ENCODE measurements around the gene CYP27C1.

Gene CYP27C1

DNA sequence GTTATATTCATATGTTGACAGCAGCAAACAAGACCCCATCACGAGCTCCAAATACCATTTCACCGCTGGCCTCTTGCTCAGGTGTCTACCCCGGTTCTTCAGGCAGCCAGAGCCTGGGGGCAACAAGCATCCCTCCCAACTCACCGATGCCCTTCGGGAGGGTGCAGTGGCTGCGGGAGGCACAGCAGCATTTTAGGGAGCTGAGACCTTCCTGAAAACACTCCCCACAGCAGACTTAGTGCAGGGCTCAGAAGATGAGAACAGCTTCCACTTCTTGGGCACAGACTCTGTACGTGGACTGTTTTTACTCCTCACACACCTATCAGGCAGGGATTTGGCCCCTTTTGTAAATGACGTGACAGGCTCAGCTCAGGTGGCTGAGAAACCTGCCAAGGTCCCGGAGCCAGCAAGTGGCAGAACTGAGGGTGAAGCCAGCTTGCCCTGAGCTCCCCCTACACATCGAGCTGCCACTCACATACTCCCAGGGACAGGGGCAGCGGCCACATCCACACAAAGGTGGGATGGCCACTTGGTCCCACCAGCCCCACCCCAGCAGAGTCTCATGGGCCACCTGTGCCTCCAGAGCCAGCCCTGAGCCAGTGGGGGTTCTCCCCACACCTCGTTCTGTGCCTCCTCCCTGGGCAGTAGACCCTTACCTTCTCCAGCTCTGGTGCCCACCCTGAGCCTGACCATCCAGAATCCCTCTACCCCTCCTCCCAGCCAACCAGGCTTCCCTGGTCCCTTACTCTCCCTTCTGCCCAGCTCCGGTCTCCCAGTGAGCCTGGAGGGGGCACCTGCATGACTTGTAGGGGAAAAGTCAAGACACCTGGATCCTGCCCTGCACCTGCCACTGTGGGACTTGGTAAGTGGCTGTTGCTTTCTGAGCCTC lies 28.5 kb downstream of the CYP27C1 start:
- no peak for DNase-seq

DNA sequence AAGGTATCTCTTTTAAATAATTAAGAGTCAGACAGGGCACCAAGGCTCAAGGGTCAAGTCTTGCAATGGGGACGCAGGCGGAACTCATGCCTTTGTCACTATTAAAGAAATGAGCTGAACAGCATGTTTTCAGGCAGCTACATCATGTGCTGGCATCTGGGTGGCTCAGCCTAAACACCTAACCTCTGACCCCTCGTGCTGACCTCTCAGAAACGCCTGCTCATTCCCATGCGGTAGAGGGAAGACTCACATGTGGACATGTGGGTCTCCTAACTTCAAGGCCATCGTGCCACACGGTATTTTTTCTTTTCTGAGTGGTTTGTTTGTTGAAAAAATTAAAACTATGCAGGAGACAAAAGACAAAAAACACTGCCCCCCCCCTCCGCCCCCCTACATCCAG lies 31.3 kb downstream of the CYP27C1 start:
- DNase-seq, result no peak

DNA sequence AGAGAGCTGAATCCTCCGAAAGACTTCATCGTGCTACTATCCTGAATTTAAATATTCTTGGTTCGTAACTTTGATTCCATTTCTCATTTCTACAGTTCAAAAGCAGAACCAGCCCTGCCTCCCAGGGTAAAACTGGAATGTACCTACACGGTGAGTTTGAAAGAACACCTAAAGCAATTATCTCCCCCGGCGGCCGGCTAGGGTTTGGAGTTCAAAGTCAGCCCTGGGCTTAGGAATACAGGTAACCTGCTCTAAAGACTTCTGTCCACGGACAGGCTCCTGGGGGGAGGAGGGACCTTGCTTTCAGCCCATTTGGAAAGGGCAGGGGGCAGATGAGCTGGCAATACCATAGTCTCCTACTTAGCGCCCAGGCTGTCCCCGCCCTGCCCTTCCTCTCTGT lies 32.3 kb downstream of the CYP27C1 start:
- DNase-seq, result no peak

DNA sequence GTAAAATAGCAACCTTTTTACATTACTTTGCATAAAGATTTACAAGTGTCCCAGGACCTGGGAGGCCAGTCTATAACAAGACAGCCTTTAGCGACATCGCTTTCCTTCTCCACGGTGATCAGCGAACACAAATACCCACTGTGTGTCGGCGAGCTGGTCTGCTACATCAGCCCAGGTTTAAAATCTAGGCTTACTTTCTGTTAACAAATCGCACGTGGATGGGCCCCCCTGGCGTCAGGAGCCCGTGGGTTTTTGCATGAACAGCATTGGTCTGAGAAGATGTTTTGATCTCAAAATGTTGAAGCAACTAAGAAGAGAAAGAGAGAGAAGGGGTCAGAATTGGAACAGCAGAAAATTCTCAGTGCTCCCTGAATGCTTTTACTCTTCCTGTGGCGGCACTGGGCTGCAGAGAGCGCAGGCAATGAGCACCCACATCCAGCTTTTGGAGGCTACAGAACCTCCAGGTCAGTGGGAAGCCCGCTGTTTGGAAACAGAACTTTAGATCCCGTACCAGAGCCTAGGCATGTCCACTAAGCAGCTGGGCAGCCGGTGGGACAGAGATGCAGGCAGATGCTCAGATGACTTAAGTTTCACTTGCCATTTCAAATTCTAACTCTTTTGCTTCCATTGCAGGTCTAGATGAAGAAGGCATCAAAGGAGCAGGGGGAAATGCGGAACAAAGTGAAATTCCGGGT lies 32.9 kb downstream of the CYP27C1 start:
- no peak for DNase-seq

DNA sequence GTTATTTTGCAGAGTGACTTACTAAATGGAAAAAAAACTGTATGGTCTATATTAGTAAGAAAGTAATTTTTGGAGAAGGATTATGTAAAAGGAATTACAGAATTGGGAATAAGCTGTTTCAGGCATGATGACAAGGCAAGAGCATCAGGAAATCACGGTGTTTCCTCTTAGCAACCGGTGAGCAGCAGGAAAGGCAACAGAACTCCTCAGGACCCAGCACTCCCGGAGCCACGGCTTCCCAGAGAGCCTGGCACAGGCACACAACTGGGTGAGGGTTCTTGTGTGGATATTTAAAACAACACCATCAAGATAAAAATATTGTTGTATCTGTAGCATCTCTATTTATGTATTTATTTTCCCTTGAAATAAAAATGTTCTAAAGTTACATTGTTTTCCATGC lies 34.4 kb downstream of the CYP27C1 start:
- no peak for DNase-seq

DNA sequence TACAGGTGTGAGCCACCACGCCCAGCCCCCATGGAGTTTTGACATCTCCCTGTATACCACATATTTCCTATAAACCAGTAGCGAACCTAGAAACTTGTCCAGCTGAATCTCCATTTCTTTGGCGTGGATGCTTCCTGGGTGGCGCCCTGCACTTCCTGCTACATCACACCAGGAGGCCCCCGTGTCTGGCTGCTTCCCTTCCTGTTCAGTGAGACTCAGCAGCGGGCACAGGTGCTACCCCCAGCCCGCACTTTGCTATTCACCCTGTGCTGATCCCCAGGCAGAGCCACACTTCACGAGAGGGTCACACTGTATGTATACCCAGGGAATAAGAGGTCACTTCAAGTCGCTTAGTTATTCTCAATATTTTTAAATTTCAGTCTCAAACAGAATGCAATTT lies 35.0 kb downstream of the CYP27C1 start:
- no peak for DNase-seq

DNA sequence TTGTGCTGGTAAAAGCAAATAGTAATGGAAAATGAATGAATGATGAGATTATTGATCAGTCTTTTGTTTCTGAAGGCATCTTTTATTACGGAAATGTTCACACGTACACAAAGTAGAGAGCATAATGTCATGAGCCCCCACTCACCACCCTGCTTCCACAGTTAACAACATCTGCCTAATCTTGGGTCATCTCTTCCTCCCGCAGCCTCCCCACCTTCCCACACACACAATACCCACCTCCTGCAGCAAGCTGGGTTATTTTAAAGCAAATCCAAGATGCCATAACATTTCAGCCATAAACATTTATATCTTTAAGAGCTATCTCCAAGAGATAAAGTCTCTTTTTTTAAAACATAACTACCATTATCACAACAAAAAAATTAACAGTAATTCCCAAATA lies 36.3 kb downstream of the CYP27C1 start:
- no peak for DNase-seq

DNA sequence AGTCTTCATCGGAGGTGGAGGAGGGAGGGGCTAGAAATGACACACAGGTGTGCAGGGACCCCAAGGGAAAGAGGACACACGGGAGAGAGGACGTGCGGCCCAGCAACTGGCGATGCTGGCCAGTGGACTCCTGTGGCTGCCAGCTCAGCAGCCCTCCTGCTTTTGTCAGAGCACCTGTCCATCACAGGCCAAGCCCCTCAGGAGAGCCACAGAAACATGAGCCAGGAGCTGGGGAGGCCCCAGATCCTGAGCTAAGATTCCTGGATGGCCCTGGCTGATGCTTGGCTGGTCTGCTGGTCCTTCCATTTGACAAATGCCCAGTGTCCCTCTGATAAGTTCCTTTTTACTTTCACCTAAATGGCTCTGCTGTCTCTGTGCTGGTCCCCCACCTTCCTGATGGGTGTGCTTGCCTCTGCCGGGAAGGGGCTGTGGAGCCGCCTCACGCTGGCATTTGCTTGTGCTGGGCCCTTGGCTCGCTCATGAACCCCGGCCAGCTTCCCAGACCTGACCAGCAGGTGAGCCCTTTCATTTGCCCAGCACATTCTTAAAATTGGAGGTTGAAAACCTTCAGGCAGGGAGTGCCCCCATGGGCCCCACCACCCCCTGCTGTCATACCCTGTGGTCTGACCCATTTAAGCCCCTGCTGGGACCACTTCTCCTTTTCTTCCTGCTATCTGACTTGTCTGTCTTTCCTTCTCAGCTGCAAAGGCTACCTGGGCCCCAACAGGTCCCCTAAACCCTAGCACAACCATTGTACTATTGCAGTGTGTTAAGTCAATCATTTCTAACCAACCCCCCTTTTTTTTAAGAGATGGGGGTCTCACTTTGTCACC lies 37.3 kb downstream of the CYP27C1 start:
- no peak for DNase-seq

DNA sequence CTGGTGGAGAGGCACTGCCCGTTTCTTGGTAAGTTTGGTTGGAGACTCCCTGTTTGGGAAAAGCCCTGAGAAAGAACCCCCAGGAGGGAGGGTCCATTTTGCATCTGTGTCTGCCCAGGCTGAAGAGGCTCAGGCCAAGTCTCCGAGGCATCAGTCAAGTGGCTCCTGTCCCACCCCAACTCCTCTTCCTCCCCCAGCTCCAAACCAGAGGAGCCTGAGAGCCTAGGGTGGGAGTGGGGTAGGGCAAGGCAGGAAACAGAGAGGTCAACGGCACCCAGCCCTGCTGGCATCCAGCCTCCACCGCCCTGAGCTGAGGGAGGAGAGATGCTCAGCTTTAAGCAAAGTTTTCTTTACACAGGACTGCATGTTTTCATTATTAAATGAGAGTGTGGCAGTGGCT lies 38.2 kb downstream of the CYP27C1 start:
- no peak for DNase-seq

DNA sequence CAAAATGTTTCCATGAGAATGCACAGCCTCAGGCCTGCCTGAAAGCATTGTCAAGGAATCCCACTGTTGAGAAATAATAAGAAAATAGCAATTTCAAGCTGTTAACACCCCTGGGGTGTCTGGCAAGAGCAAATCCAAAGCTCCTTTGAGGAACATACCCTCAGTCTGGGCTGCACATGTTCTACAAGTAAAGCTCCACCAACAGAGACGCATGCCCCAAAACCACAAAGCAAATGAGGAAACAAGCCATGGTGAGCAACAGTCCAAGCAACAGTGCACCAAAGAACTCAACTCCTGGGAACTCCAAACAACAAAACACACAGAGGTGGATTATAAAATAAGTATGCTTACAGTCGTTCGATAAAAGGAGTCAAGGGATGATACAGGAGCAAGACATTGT lies 40.3 kb downstream of the CYP27C1 start:
- DNase-seq, result no peak

DNA sequence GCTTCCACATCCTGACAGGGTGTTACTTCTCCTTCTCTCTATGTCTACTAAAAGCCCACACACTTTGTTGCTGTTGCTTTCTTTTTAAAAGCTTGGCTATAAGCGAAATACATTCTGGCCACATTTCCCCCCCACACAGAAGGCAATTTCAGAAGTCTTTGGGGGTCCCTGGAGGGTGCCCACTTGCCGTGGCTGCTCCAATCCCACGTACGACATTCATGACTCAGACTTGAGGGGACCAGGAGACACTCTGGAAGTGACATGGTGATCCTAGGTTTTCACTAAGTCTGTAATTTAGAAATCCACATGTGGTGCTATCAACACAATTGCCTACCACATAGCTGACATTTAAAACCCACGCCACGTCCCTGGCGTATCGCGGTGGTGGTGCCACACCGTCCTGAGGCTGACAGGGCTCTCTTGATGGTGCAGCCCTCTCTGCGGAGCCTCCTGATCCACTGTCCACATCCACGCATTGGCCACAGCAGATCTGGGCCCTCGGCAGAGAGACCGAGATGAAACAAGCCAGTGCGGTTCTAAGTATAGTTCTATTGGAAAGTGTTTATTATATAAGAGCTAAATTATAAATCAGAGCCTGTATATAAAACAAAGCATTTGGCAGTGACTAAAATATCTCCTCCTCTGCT lies 42.4 kb downstream of the CYP27C1 start:
- no peak for DNase-seq

DNA sequence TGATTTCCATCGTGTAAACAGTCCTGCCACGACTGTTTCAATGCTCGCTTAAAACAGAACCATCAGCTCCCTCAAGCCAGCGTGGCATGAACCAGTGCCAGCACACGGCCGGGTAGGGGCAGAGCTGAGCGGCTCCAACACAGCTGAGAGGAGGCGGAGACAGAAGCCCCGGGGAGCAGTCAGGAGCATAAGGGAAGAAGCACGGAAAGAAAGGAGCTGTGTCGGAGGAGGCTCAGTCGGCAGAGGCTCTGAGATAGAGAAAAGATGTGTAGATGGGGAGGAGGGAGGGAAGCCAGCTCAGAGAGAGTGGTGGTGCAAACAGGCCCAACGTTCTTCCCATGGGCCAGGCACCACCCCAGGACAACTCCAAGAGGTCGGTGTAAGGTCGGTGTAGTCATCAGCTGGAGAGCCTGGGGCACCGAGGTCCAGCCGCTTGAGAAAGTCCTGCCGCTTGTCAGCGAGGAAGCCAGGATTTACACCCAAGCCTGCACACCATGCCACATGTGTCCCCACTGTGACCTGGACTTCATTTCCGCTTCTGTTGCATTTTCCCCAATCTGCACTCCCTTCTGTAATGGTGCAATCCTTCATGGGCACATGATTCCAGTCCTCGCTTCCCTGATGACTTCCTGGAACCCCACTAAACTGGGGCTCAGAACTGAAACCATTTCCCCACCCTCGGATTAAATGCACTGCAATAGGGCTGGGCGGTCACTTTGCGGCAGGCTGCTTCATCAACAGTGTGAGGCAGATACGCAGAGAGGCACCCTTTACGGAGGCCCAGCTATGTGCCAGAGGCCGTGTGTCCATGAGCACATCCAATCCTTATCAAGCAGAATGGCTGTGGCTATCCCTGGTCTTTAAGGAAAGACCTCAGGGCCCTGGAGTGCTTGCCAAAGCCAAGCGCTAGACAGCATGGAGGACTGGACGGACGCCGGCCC lies 43.5 kb downstream of the CYP27C1 start:
- DNase-seq, result no peak

DNA sequence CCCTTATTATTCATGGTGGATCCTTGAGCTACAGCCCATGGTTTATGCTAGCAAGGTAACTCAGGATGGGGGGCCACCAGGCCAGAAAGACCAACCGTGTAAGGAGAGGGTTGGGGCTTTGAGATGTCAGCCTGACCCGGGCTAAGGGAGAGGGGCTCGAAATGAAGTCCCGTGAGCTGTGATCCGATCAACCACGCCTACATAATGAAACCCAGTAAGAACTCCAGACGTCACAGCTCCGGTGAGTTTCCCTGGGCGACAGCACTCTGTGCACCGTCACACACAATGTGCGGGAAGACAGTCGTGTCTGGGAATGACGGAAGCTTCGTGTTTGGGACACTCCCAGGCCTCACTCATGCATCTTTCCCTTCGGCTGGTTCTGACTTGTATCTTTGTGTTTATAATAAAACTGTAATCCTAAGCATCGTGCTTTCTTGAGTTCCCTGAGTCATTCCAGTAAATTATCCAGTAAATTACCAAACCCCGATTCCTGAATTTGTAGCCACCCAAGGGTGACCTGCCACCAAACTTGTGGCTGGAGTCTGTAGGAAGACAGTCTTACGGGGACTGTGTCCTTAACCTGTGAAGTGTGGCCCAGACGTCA lies 44.2 kb downstream of the CYP27C1 start:
- DNase-seq, result no peak

DNA sequence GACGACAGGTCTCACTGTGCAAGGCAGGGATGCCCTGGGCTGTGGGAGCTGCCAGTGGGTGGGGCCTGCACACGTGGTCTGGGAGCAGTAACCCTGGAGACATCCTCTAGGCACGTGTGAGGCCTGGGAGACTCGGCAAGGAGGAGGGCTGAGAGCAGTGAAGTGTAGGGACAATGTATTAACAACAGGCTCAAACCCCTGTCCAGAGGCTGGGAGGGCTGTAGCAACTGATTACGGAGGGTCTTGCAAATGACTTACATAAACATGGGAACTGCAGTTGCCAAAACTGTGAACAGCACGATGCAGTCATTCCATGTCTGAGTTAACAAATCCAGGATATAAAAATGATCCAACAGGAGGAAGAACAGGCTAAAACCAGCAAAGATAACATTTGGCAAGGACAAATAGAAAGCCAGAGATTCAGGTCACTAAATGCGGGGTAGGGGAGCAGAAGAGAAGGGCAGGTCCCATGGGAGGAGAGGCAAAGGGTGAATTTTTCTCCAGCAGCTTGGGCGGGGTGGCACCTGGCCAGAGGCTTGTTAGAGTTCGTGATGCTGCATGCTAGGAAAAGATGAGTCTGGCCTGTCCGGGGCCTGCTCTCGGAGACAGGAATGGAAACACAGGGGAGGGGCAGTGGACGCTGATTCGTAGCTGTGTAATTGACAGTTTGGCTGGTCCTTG lies 44.9 kb downstream of the CYP27C1 start:
- DNase-seq, result no peak

DNA sequence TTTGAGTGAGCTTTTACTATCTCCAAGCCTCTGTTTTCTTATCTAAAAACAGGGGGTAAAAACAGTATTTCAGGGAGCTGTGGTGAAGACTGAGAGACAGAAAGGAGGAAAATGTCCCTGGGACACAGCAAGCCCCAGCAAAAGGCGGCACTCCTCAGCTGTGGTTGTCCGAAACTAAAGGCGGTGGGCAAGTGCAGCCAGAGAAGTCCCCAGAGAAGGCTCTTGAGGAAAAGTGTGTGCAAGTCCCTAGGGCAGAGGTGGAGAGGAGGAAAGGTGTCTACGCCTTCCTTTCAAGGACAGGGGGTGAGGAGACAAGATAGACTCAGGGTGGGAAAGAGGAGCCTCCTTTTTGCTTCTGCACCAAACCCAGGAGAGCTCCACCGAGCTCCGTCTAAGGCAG lies 45.5 kb downstream of the CYP27C1 start:
- DNase-seq, result no peak

DNA sequence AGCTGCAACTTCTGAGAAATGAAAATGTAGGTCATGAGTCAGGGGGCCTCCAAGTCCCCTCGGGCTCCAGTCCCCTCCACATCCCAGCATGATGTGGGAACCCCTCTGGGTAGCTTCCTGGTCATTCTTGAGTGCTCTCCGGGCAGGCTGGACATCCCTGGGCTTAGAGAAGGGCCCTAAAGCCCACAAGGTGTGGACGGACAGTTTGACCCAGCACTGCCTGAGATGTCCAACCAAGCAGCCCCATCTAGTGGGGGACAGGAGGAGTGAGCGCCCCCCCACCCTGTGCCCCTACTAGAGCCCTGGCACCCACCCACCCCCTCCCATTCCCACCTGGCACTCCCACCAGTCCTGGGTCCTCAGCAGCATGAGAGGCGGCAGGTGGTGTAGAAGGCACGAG lies 46.0 kb downstream of the CYP27C1 start:
- DNase-seq, result no peak

DNA sequence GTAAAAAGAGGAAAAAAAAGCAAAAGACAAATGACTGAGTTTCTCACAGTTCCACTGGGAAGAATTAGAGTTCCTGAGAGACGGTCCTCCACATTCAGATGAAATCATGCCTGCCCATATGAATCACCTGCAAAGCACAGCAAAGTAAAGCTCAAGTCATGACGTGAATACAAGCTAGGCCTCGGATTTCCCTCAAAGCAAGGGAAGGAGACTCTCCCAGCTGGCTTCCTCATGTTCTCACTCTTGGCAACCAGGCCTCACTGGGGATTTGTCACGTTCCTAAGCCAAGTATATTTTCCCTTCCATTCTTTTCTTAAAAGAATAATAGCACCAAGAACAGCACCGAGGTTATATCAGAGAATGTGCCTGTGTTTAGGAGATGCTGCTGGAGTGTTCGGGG lies 47.0 kb downstream of the CYP27C1 start:
- DNase-seq, result no peak

DNA sequence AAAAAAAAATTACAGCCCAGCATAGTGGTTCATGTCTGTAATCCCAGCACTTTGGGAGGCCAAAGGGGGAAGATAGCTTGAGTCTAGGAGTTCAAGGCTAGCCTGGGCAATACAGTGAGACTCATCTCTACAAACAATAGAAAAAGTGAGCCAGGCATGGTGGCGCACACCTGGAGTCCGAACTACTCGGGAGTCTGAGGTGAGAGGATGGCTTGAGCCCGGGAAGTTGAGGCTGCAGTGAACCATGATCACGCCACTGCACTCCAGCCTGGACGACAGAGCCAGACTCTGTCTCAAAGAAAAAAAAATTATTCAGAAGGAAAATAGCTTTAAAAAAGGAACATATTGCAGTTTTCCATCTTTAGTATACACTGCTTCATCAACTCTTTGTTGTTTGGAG lies 47.8 kb downstream of the CYP27C1 start:
- DNase-seq, result no peak

DNA sequence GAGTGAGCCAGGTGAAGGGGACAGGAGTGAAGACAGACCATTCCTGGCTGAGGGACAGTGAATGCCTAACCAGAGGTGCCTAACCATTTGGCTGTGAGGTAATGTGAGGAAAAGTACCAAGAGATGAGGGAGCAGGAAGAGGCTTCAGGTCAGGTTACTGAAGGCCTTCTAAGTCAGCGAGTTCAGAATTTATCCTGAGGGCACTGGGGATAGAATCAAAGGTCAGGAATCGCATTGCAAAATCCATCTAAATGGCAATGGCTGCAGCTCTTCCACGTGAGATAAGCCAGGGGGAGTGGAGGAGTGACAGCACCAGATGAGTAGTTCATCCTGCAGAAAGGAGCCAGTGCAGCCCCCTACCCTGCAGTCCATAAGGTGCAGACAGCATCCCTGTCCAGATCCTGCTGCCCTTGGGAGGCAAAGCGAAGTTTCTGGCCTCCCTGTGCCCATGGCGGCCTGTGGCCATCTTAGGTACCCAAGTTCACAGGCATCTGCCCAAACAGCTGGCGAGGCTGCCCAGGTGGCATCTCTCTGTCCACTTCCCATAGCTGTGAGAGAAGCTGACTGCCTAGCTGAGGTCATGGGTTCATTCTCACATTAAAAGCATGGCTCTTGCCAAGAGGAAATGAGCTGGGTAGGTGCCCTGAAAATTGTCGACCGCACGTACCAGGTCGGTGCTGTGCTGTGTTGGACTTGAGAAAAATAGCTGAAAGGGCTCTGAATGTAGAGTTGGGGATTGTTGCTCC lies 49.5 kb downstream of the CYP27C1 start:
- DNase-seq, result no peak

DNA sequence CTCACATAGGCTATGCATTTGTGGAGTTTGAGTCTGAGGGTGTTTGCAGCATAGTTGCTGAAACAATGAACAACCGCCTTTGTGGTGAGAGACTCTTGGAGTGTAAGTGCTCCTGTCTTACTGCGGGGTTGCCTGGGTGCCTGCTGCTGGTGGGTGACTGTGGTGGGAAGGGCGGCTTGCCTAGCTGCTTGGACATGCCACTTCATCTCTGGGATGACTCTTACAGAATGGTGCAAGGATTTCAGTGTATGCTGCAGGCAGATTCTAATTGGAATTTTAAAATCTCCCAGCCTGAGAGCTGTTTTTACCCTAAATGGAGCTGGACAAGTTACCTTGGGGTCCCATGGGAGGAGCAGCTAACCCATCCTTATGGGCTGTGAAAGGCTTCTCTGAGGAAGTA lies 50.1 kb downstream of the CYP27C1 start:
- DNase-seq, result no peak
